Measurements from ENCODE around the gene FLNB. TPM values are rescaled to one million over a fixed set of nuclear protein-coding genes. Genes with fewer than 3 reads are reported as not detected.

The FLNB gene
- total and polyA plus RNA-seq, 2 of the 13 experiments (the other 11 are each of a cell fraction or from before 2014, with no cell fraction given) = 106 to 130 TPM

- TF ChIP-seq, protein P1, sequence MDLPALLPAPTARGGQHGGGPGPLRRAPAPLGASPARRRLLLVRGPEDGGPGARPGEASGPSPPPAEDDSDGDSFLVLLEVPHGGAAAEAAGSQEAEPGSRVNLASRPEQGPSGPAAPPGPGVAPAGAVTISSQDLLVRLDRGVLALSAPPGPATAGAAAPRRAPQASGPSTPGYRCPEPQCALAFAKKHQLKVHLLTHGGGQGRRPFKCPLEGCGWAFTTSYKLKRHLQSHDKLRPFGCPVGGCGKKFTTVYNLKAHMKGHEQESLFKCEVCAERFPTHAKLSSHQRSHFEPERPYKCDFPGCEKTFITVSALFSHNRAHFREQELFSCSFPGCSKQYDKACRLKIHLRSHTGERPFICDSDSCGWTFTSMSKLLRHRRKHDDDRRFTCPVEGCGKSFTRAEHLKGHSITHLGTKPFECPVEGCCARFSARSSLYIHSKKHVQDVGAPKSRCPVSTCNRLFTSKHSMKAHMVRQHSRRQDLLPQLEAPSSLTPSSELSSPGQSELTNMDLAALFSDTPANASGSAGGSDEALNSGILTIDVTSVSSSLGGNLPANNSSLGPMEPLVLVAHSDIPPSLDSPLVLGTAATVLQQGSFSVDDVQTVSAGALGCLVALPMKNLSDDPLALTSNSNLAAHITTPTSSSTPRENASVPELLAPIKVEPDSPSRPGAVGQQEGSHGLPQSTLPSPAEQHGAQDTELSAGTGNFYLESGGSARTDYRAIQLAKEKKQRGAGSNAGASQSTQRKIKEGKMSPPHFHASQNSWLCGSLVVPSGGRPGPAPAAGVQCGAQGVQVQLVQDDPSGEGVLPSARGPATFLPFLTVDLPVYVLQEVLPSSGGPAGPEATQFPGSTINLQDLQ (CRISPR knock-in tag; IDR thresholded peaks at IDR 0.05) = no peak
- TF ChIP-seq ZNF773 (CRISPR knock-in tag; IDR thresholded peaks at IDR 0.05; ENCODE audit: borderline replicate concordance) = no peak
- no peak for TF ChIP-seq ATF1 (CRISPR knock-in tag; IDR thresholded peaks at IDR 0.05)
- TF ChIP-seq SETDB1 (CRISPR knock-in tag; IDR thresholded peaks at IDR 0.05; ENCODE audit: borderline replicate concordance) = no peak
- TF ChIP-seq ZNF292 (CRISPR knock-in tag; IDR thresholded peaks at IDR 0.05; ENCODE audit: borderline replicate concordance, low read depth) = peak; percentile 78
- TF ChIP-seq POLR2G (IDR thresholded peaks at IDR 0.05; ENCODE audit: low read depth, low read length) = no peak
- TF ChIP-seq SPEN (CRISPR knock-in tag; IDR thresholded peaks at IDR 0.05; ENCODE audit: low read depth) = peak; percentile 30; the same call in 1 of the 2 replicates
- TF ChIP-seq PRDM15 (CRISPR knock-in tag; IDR thresholded peaks at IDR 0.05) = no peak
- no peak for TF ChIP-seq AHDC1 (CRISPR knock-in tag; IDR thresholded peaks at IDR 0.05; ENCODE audit: borderline replicate concordance)
- TF ChIP-seq EHMT2 (IDR thresholded peaks at IDR 0.05; ENCODE audit: borderline replicate concordance, low read depth, low read length) = no peak
- no peak for TF ChIP-seq ZBTB10 (CRISPR knock-in tag; IDR thresholded peaks at IDR 0.05; ENCODE audit: borderline replicate concordance)
- peak; percentile 67; the same call in 1 of the 2 replicates for TF ChIP-seq MIXL1 (CRISPR knock-in tag; IDR thresholded peaks at IDR 0.05)
- no peak for TF ChIP-seq ZNF354B (CRISPR knock-in tag; IDR thresholded peaks at IDR 0.05)
Observed at GRCh38 chr3:58177747-58178527, 169.7 kb downstream of the FLNB start (continued).
